Right atrium auricular region (tissue), 2 donors: Measurements from ENCODE around the gene CAMTA1. TPM values are rescaled to one million over a fixed set of nuclear protein-coding genes. Genes with fewer than 3 reads are reported as not detected.

Experiments
- DNase-seq: peaks from one replicate; pipeline ENCODE4 v3.0.0-alpha.2; 2019; ENCODE audit warnings: low spot score
- H3K27ac ChIP-seq, 2 donors: fragments of 200-600 bp; sonication (generic); 1 replicate in 1 of 2; 2 replicates in 1 of 2; pipeline ENCODE4 v1.5.1; 2016 to 2019
- H3K27me3 ChIP-seq, 2 donors: fragments of 200-600 bp; sonication (generic); one replicate each; pipeline versions ENCODE4 v1.5.1 to v1.6.0; 2017 to 2019
- H3K36me3 ChIP-seq: fragments of 200-600 bp; sonication (generic); one replicate; pipeline ENCODE4 v1.5.1; 2016
- H3K4me1 ChIP-seq, 2 donors: fragments of 200-600 bp; sonication (generic); one replicate each; pipeline versions ENCODE4 v1.5.1 to v1.6.0; 2017 to 2019
- H3K4me3 ChIP-seq, 2 donors: fragments of 200-600 bp; sonication (generic); 1 replicate in 1 of 2; 2 replicates in 1 of 2; pipeline ENCODE4 v1.5.1; 2017 to 2019; ENCODE audit warnings: mild to moderate bottlenecking in 1 of 2, moderate library complexity in 1 of 2
- H3K9me3 ChIP-seq, 2 donors: fragments of 200-600 bp; sonication (generic); one replicate each; pipeline ENCODE4 v1.5.1; 2019
- total RNA-seq, 2 donors: library from RNA; depleted of rRNA; stranded (reverse); fragments of >200 nt; gene quantifications; one replicate each; pipeline ENCODE4 v1.1.0, GENCODE V29; 2016
- TF ChIP-seq, protein P1 (sequence below), 2 donors: fragments of 200-600 bp; sonication (generic); IDR thresholded peaks; one replicate each; pipeline ENCODE4 v1.5.1; 2019; ENCODE audit warnings: antibody characterized with exemption in 2 of 2

CAMTA1 gene
- total RNA-seq, 2 donors from 2014 or later = 132 to 190 TPM

DNA sequence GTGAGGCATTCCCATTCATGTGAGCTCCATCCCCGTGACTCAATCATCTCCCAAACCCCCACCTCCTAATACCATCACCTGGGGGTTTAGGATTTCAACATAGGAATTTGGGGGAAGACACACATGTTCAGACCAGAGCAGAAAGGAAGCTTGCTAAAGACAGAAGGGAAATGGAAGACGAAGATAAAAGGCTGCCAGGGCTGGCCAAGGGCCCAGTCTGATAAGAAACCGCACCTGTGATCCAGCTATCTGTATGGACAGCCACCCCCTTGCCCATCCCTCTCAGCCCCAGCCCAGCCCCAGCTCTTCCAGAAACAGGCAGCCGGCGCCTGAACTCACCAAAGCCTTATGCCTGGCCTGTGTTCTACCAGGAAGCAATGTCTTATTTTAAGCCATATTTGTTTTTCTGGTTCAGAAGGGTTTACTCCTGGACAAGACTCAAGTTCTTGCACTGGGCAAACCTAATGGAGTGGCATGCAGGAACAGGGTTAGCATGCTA, 787.4 kb downstream of the CAMTA1 start:
- H3K4me1 ChIP-seq = peaks cover 0 to 15% of the 10 kb centered on the region in 2 donors
- no peak for DNase-seq
- H3K27ac ChIP-seq = no peak overlapping the region
- TF ChIP-seq, protein P1, sequence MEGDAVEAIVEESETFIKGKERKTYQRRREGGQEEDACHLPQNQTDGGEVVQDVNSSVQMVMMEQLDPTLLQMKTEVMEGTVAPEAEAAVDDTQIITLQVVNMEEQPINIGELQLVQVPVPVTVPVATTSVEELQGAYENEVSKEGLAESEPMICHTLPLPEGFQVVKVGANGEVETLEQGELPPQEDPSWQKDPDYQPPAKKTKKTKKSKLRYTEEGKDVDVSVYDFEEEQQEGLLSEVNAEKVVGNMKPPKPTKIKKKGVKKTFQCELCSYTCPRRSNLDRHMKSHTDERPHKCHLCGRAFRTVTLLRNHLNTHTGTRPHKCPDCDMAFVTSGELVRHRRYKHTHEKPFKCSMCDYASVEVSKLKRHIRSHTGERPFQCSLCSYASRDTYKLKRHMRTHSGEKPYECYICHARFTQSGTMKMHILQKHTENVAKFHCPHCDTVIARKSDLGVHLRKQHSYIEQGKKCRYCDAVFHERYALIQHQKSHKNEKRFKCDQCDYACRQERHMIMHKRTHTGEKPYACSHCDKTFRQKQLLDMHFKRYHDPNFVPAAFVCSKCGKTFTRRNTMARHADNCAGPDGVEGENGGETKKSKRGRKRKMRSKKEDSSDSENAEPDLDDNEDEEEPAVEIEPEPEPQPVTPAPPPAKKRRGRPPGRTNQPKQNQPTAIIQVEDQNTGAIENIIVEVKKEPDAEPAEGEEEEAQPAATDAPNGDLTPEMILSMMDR (IDR thresholded peaks at IDR 0.05) = no peak
- H3K36me3 ChIP-seq = no peaks in the 10 kb centered on the region
- H3K9me3 ChIP-seq = no peaks in the 10 kb centered on the region
- no peak overlapping the region for H3K4me3 ChIP-seq
- H3K27me3 ChIP-seq = no peaks in the 10 kb centered on the region

DNA sequence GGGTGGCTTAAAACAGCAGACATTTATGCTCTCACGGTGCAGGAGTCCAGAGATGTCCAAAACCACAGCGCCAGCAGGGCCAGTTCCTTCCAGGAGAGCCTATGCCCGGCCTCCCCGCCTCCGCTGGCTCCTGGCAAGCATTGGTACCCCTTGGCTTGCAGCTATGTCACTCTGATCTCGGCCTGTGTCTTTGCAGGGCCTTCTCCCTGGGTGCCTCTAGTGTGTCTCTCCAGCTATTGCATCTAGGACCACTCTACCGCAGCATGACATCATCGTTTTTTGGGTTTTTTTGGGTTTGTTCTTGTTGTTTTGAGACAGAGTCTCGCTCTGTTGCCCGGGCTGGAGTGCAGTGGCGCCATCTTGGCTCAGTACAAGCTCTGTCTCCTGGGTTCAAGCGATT, 788.2 kb downstream of the CAMTA1 start:
- TF ChIP-seq, protein P1 (IDR thresholded peaks at IDR 0.05) = no peak

DNA sequence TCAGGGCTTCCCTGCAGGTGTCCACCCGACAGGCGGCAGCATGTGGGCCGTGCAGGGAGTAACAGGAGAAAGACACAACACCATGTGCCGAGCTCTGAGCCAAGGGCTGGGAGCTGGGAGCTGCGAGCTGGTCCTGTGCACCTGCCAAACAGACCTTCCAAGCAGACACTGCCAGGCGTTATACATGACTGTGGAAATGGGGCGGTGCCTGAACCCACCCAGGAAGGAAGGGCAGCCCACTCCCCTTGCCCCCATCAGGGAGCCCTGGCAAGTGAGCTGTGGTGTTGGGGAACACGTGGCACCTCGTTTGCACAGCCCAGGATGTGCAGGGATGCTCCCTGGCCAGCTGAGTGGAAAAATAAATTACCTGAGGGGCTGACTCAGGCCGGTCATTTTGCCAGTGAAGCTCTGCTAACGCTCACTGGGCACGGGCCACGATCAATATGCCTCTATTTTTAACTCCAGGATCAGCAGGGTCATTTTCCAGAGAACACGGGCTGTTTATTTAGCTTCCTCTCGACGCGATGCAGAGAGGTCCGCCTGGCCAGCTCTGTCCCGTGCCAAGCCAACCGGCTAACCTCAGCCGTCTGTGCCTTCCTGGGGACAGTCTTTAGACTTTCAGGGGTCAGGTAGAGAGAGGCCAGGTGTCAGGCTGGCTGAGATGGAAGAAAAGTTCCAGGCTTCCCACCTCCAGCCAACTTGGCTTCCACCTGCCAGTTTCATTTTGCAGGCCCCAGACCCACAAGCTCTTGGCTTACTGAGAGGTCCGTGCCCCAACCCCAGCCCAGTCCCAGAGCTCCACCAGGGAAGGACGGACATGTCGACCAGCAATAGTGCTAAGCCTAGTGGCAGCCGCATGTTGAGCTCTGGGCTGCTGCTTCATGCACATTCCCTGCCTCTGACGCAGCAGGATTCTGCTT, 789.1 kb downstream of the CAMTA1 start:
- Histone ChIP-seq H3K4me1 (peaks cover 0 to 15% of the 10 kb centered on the region in 2 donors), H3K27ac (no peak overlapping the region), H3K36me3 (no peaks in the 10 kb centered on the region), H3K4me3 (no peak overlapping the region), H3K27me3 (no peaks in the 10 kb centered on the region), H3K9me3 (no peaks in the 10 kb centered on the region)
- TF ChIP-seq, protein P1 (IDR thresholded peaks at IDR 0.05) = no peak
- DNase-seq = no peak

More for the DNA sequence above, 788.2 kb downstream of the CAMTA1 start:
- Histone ChIP-seq H3K4me1 (peaks cover 0 to 15% of the 10 kb centered on the region in 2 donors), H3K36me3 (no peaks in the 10 kb centered on the region), H3K9me3 (no peaks in the 10 kb centered on the region), H3K4me3 (no peak overlapping the region), H3K27ac (no peak overlapping the region), H3K27me3 (no peaks in the 10 kb centered on the region)
- DNase-seq = no peak

DNA sequence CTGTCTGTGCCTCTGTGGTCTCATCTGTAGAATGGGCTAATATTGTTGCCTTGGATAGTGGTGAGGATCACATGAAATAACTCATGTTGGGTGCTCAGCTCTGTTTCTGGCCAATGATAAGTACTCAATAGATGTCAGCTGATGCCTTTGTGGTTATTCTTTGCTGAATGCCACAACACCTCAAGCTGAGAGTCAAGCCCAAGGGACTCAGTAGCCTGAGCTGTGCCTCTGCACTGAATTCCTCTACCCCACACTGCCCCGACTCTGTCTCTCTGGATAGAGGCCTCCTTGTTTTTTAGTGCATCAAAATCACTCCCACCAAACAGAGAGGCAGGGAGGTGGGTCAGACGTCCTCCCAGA, 789.8 kb downstream of the CAMTA1 start:
- no peak overlapping the region for H3K27ac ChIP-seq

DNA sequence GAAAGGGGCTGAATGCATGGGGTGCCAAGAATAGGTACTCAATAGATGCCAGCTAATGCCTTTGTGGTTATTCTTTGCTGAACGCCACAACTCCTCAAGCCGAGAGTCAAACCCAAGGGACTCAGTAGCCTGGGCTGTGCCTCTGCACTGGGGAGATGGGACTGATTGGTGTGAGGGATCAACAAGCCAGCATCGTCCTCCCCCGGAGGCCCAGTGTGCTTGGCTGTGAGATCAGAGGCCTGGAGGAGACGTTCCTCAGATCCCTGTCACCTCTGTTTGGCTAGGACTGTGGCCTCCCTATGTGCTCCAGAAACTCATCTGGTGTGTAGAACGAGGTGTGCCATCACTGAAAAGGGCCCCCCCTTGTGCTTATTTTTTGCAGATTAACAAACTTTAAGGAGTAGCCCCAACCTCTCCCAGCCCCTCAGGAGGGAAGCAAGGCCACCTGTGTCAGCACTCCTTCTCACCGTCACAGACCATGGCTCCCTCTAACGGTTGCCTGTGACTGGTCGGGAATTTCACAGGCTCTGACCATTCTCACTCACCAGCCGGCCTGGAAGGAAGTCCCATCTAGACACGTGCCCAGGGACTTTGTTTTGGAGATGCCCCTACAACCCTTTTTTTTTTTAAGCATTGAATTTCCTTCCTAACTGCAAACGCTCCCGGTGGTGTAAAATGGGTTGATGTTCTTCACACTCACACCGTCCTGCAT, 791.8 kb downstream of the CAMTA1 start:
- Histone ChIP-seq H3K27ac (no peak overlapping the region), H3K4me1 (peaks cover 0 to 24% of the 10 kb centered on the region in 2 donors), H3K27me3 (no peaks in the 10 kb centered on the region), H3K36me3 (no peaks in the 10 kb centered on the region), H3K4me3 (no peak overlapping the region), H3K9me3 (no peaks in the 10 kb centered on the region)
- TF ChIP-seq, protein P1 (IDR thresholded peaks at IDR 0.05) = peak in 1 of 2 donors; percentile 55
- DNase-seq = no peak

More for the DNA sequence above, 789.8 kb downstream of the CAMTA1 start:
- no peaks in the 10 kb centered on the region for H3K9me3 ChIP-seq
- TF ChIP-seq, protein P1 (IDR thresholded peaks at IDR 0.05) = no peak
- no peaks in the 10 kb centered on the region for H3K27me3 ChIP-seq
- no peaks in the 10 kb centered on the region for H3K36me3 ChIP-seq
- no peak for DNase-seq
- H3K4me3 ChIP-seq = no peak overlapping the region
- peaks cover 0 to 15% of the 10 kb centered on the region in 2 donors for H3K4me1 ChIP-seq
